KOPT-K1 (cell line): Measurements from ENCODE around the gene KRT82.
"Not testable (repeated sequence)": the region's sequence is repeated elsewhere in the genome, so short reads cannot be mapped to it uniquely, and the experiment has no call there.

Experiments used
- H3K27ac ChIP-seq: fragments of 200-600 bp; sonication (generic); 2 replicates; pipeline ENCODE4 v1.5.1; 2016; ENCODE audit warnings: antibody characterized with exemption, mild to moderate bottlenecking, low read depth, low read length; ENCODE audit not compliant: poor library complexity, severe bottlenecking
- H3K36me3 ChIP-seq: fragments of 200-600 bp; sonication (generic); 2 replicates; pipeline ENCODE4 v1.5.1; 2017; ENCODE audit warnings: antibody characterized with exemption, mild to moderate bottlenecking, low read length, moderate library complexity; ENCODE audit not compliant: insufficient read depth
- H3K9me3 ChIP-seq: fragments of 200-600 bp; sonication (generic); 2 replicates; pipeline ENCODE4 v1.5.1; 2017; ENCODE audit warnings: antibody characterized with exemption, low read length, mild to moderate bottlenecking; ENCODE audit not compliant: insufficient read depth, poor library complexity, severe bottlenecking

KRT82 gene

DNA sequence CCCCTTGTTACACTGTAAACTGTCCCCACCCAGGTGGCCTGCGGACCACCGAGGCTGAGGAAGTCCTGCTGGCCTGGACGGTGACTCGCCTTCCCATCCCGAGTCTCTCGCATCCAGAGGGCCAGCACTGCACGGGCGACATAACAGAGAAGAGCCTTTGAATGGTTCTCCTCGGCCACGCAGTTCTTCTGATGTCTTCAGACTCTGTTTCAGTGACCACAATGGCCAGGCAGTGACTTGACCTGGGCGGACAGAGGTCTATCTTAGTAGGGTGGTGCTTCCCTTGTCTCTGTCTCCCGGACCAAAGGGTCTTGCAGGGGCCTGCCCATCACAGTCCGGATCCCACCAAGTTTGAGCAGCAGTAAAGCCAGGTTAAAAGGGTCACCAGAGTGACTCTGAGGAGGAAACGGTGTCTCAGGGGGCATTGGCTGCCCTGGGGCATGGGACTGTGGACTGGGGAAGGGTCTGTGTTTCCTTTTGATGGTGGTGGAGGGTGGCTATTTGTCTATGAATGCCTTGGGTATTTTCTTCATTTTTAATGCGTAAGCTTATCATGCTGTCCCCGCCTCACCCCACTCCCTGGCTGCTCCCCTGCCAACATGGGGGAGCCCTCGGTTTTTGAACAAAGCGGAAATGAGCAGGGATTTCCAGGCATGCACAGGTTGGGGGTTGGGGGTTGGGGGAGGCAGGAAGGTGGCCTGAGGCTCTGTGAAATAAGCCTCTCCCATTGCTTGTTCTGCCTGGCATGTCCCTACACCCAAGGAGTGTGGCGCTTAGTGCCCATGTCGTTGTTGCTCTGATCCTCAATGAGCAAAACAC, 49.2 kb downstream of the KRT82 start:
- Histone ChIP-seq H3K9me3 (no peaks in the 10 kb centered on the region), H3K27ac (no peak overlapping the region), H3K36me3 (no peaks in the 10 kb centered on the region)

DNA sequence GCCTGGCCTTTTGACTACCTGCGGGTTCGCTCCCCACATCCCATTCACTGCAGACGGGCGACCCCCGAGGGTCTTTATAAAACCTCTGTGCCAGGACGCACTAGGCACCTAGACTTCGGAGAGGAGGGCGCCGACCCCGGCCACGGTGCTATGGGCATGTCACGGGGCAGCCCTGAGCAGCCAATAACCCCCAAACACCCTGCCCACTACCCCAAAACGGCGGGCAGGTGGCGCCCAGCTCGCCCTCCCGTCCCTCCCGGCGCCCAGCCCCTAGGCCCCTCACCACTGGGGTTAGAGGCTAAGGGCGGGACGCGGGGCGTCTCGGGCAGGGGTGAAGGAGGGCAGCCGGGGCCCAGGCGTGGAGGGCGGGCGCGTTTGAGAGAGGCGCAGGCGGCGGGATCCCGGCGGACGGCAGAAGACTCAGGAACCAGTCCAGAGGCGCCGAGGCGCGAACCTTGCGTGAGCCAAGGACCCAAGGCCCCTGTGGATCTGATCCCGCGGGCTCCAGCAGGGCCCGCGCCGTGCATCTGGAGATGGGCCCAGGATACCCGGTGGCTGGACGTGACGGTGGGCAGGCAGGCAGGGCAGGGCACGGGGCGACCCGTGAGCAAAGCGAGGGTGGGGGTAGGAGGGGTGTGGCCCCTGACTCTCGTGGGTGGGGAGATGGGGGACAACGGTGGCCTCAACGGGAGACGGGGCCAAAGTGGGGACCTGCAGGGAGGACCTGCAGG, 49.9 kb downstream of the KRT82 start:
- no peaks in the 10 kb centered on the region for H3K36me3 ChIP-seq
- H3K27ac ChIP-seq, result no peak overlapping the region
- H3K9me3 ChIP-seq, result no peaks in the 10 kb centered on the region

DNA sequence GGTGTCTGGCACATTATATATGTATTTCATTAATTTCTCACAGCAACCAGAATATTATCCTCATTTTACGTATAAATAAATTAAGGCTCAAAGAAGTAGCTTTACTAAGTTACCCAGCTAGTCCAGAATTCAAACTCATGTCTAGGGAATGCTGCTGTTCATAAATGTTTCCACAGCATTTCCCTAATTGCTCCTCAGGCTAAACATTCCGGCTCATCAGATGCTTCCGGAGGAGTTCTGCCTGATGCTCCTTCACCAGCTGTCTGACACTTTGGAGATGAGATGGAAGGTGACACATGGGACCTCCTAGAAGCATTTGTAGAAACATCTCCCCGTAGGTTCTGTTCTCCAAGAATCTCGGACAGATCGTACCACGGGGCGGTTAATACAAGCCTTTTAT, 51.0 kb downstream of the KRT82 start:
- no peaks in the 10 kb centered on the region for H3K36me3 ChIP-seq
- H3K27ac ChIP-seq, result no peak overlapping the region
- no peaks in the 10 kb centered on the region for H3K9me3 ChIP-seq

DNA sequence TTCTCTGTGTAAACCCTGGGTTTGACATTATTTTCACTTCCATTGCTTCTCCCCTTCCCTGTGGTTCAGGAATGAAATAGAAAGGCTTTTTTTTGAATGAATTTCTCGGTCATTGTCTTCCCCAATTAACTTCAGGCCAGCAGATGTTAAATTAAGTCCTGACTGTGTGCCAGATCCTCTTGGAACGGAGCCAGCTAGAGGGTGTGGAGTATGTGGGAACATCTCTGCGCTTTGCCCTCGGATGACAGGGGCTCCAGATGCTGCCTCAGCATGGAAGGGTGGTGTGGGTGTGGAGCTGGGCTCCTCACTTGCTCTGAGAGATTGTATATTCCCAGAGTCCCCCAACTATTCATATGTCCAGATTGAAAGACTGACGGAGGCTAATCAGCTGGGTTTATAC, 51.9 kb downstream of the KRT82 start:
- no peaks in the 10 kb centered on the region for H3K9me3 ChIP-seq
- H3K36me3 ChIP-seq, result no peaks in the 10 kb centered on the region

DNA sequence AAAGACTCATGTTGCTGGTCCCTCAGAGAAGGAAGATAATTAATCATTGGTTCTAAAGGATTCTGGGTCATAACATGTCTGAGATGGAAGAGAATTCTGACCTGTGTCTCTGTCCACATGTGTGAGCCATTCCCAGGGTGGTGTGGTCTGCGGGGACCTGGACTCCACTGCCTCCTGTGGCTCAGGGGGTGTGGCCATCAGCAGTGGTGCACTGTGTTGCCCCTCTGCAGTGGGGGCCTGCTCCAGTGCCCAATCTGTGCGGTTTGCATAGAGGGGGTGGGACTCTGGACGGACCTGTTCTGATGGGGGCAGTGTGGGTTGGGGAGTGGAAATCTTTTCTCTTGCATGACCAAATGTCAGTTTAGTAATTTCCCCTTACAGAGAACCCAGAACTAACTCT, 52.4 kb downstream of the KRT82 start:
- H3K9me3 ChIP-seq, result no peaks in the 10 kb centered on the region
- no peak overlapping the region for H3K27ac ChIP-seq
- H3K36me3 ChIP-seq, result no peaks in the 10 kb centered on the region

More for the DNA sequence above, 51.9 kb downstream of the KRT82 start:
- H3K27ac ChIP-seq, result no peak overlapping the region

DNA sequence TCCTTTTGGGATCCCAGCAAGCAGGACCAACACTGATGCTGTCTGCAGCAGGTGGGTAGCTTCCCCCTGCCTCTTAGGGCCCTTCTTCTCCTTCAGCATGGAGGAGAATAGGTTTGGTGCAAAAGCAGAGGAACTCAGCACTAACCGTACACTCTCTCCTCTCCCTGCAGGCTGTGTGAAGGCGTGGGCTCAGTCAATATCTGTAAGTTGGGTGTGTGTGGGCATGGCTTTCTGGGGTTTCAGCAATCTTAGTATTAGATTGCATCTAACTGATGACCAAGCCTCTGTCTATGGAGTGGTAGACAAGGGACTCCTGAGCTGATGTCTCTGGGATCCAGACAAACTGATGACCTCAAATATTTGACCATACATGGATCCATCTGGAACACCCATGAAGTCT, 53.2 kb downstream of the KRT82 start:
- Histone ChIP-seq H3K36me3 (no peaks in the 10 kb centered on the region), H3K9me3 (no peaks in the 10 kb centered on the region), H3K27ac (no peak overlapping the region)

DNA sequence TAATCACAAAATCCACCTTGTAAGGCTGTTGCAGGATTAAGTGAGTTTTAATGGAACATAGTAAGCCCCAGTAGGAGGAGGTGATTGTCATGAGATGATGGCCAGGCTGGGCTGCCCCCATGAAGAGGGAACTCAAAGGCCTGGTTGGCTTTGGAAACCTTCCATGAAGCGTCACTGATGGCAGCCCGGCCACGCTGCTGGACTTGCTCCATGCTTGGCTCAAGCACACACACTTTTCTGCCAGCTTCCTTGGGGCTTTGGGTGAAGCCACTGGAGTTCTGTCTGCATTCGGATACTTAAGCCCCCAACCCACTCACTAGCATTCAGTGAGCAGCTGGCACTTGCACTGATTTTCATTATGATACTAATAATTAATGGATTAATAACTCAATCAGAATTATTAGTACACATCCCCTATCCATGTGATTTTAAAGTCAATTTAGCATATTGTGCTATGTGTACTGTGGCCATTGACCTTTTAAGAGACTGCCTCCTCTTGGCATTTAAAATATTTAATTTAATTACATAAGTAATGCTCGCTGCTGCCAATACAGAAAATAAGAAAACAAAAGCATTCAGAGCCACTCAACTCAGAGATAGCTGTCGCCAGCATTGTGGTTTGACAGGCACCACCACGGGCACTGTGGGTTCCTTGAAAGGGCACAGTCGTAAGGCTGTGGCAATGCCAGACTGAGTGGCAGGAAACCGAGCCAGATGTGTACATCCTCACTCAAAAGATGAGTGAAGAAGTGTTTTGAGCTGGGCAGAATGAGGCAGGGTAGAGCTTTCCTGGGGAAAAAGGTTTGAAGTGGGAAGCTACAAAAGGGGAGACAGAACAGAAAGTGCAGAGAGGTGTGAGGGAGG, 54.7 kb downstream of the KRT82 start:
- Histone ChIP-seq H3K9me3 (no peaks in the 10 kb centered on the region), H3K27ac (no peak overlapping the region), H3K36me3 (no peaks in the 10 kb centered on the region)

DNA sequence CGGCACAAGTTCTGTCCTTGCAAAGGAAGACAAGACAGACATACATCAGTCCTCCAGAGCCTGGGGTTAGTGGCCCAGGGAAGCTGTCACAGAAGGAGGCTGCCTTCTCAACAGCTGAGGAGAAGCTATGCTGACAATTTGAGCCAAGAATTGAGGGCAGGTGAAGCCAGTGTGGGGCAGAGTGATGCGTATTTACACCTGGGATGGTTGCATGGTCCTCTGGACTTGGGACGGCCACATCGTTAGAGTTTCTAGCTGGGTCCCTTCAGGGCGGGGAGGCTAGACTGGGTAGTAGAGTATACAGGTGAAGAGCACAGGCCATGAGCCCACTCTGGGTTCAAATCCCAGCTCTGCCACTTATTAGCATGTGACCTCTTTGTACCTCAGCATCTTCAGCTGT, 55.3 kb downstream of the KRT82 start:
- H3K9me3 ChIP-seq, result no peaks in the 10 kb centered on the region
- H3K27ac ChIP-seq, result no peak overlapping the region
- H3K36me3 ChIP-seq, result no peaks in the 10 kb centered on the region

DNA sequence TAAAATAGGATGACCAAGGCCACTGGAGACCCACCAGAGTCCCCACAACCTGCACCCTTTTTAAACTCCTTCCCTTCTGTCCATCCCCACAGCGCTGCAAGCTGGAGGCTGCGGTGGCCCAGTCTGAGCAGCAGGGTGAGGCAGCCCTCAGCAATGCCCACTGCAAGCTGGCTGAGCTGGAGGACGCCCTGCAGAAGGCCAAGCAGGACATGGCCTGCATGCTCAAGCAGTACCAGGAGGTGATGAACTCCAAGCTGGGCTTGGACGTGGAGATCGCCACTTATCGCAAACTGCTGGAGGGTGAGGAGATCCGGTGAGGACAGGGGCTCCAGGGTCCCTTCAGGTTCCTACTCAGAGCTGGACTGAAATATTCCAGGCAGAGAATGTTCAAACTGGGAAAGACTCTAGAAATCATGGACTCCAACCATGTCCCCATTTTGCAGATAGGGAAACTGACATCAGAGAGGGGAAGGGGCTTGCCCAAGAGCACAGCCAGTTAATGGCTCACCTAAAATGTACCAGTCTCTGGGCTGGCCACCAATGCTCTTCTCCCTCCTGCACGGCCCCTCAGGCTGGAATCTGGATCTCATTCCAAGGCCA, 56.0 kb downstream of the KRT82 start:
- Histone ChIP-seq H3K36me3 (no peaks in the 10 kb centered on the region), H3K27ac (no peak overlapping the region), H3K9me3 (no peaks in the 10 kb centered on the region)

DNA sequence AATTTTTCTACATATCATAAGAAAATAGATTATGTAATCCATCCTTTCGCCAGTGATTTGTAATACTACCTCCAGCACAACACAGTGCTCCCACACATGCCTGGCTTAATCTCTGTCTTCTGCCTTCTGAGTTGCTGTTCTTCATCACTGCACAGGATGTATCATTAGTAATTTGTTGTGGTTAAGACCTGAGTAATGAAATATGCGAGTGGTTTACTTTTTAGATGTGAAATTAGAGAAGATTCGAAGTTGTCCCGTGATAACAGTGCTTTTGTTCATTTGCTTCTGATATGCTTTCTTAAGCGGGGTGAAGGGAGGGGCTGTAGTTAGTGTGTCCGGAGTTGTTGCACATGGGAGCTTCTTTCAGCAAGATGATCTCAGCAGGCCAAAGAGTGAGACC, 56.9 kb downstream of the KRT82 start:
- Histone ChIP-seq H3K36me3 (no peaks in the 10 kb centered on the region), H3K27ac (no peak overlapping the region), H3K9me3 (no peaks in the 10 kb centered on the region)

DNA sequence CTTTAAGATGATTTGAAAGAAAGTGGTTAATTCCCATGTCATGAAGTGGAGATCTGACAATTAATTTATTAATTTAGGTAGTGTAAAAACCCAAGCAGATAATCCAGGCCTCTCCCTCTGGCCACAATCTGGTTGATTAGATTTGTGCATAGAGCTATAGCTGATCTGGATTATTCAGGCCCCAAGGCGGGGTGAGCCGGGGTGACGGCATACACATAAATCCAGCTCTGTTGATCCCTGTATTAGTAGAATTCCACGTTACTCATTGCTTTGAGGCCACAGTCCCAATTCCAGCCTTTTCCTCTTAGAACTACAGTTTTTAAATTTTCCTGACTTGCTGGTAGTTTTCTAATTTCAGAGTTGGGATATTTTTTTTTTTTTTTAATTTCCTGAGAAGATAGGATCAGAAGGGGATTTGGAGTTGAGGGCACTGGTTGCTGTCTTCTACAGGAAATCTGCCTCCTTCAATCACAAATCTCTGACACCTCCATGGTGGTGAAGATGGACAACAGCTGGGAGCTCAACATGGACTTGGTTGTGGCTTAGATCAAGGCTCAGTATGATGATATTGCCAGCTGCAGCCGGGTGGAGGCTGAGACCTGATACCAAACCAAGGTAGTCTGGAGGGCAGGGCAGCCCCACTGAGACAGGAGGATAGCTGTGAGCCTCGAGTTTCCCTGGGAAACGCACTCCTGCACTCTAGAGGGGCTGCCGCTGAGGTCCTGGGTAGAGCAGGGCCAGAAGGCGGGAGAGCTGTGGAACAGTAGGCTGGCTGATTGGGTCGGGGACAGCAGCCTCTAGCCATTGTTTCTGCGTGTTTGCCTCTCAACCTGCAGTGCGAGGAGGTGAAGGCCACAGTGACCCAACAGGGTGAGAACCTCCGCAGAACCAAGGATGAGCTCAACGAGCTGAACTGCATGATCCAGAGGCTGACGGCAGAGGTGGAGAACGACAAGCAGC, 58.3 kb downstream of the KRT82 start:
- H3K27ac ChIP-seq, result no peak overlapping the region
- H3K9me3 ChIP-seq, result peaks cover 3% of the 10 kb centered on the region
- H3K36me3 ChIP-seq, result no peaks in the 10 kb centered on the region

DNA sequence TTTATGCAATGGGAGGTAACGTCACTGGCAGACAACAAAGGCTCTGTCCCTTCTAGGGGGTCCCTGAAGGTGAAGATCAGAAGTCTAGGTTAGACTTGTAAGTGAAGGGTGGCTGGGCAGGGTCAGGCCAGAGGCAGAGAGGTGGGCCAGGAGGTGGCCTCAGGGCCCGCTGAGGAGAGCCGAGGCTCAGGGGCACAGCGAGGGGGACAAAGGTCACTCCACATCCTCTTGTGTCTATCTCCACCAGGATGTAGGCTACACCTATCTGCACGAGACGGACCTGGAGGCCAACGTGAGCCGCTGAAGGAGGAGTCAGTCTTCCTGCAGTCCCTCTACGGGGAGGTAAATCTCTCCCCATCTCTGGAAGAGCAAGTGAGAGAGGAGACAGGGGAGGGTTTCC, 59.1 kb downstream of the KRT82 start:
- Histone ChIP-seq H3K9me3 (peaks cover 3% of the 10 kb centered on the region), H3K27ac (no peak overlapping the region), H3K36me3 (no peaks in the 10 kb centered on the region)

DNA sequence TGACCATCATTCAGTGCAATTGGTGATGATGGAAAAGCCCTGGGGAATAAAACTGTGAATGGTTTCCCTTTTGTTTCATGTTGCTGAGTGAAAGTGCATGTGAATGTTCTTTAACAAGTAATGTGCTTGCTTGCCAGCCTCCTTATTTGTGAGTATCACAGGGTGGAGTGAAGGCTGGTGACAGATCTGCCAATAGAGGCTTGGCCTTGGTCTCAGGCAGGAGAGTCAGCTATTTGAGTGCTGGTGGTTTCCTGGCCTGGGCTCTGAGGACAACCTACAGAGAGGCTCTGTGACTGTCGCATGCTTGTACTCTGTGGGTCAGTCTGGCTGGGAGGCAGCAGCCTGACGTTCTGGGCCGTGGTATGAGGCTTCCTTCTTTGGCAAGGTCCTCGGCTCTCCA, 59.5 kb downstream of the KRT82 start:
- Histone ChIP-seq H3K9me3 (peaks cover 3% of the 10 kb centered on the region), H3K27ac (no peak overlapping the region), H3K36me3 (no peaks in the 10 kb centered on the region)

DNA sequence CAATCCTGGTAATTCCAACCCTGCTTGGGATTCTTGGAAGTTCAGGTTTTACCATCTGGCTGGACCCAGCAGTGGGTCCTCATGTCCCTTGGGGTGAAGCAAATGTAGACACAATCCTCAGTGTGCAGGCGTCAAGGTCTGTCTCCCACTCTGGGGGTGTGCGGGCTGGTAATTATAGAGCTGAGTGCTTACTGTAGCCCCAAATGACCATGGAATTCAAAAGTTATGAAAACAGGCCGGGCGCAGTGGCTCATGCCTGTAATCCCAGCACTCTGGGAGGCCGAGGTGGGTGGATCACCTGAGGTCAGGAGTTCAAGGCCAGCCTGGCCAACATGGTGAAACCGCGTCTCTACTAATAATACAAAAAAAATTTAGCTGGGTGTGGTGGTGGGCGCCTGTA, 61.1 kb downstream of the KRT82 start:
- H3K36me3 ChIP-seq, H3K27ac ChIP-seq: not testable (repeated sequence)

More for the DNA sequence above, 61.1 kb downstream of the KRT82 start:
- not testable (repeated sequence) for H3K9me3 ChIP-seq
